GM19324 (cell line): ENCODE data around the gene CDK14.
A peak's percentile ranks its signal among the peaks of the same experiment; 100 is the strongest.
"Not testable (repeated sequence)": the region's sequence is repeated elsewhere in the genome, so short reads cannot be mapped to it uniquely, and the experiment has no call there.

Source experiments
- ATAC-seq: cut with Tn5 transposase; IDR thresholded peaks from one replicate; pipeline ENCODE4 v1.9.1; 2021; ENCODE audit warnings: mild to moderate bottlenecking, moderate library complexity; ENCODE audit not compliant: unreplicated experiment, low FRiP score

CDK14 gene

DNA sequence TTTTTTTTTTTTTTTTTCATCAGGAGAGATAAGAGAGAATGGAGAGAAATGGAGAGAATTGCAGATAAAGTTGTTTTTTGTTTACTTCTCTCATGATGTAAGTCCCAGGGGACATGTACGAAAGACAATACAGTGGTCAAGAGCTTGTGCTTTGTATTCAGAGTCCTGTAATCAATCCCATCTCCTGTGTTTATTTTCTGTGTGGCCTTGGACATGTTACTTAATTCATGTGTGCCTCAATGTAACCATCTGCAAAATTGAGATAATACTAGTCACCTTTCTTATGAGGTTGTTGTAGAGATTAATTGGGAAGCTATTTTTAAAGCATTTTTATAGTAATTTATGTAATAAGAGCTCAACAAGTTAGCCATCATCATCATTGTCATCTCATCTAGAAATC lies 117.5 kb downstream of the CDK14 start:
- no peak for ATAC-seq

DNA sequence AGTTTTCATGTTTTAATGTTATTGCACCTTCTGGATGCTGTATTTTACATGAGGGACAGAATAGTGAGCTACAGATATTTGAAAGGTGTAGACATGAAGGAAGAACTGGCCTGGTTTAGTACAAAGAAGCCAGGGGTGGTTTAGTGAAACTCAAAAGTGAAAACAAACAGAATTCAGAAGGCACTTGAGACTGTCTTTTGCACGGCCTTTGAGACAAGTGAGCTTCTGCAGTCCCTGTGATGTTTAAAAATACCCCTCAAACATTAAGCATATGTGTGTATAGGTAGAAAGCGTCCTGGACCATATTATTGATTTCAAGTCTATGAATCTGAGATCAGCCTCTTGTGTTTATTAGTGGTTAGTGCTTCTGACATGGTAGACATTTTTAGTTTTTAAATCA lies 118.9 kb downstream of the CDK14 start:
- ATAC-seq, result peak; percentile 74

DNA sequence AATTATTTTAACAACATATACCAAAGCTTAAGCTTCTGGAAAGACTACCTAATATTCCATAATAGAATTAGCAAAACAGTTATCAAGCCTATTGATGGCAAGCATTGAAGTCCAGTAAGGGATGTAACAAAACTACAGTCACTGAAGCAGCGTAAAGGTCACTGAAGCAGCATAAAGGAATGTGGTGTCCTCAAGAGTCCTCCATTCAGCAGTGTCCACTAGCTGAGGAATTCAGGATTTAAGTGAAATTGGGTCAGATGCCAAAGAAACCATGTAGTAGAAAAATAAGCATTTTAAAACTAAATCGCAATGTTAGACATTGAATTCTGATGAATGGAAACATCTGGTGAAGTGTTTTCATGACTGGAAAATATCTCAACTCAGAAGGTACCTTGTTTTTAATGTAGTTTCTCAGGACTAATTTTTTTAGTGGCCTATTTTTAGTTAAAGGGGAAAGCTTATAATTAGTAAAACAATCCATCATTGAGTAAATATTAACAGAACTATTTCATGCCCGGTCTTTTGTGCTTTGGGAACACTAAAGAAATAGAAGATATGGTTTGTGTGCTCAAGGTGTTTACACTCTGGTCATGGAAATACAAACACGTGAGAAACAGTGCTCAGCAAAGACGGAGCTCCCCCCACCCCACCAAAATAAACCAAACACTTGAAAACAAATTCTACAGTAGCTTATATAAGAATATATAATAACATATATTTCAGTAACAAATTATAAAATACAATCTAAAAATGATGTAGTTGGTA lies 121.4 kb downstream of the CDK14 start:
- no peak for ATAC-seq

DNA sequence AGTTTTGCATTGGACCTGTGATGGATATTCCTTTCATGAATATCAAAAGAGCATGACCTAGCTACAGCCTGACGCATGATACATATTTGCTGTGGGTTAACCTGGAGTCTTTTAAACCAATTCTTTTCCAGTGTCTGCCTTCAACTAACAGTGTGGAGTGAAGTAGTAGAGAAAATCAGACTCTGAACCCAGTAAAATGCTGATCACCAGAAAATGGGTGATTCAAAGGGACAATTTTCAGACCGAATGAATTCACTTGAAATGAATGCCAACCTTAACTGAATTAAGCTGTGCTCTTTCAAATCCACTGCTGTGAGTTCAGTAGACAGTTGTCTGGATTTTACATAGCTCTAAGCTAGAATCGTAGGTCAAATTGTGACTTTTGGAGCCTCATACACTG lies 123.0 kb downstream of the CDK14 start:
- no peak for ATAC-seq

DNA sequence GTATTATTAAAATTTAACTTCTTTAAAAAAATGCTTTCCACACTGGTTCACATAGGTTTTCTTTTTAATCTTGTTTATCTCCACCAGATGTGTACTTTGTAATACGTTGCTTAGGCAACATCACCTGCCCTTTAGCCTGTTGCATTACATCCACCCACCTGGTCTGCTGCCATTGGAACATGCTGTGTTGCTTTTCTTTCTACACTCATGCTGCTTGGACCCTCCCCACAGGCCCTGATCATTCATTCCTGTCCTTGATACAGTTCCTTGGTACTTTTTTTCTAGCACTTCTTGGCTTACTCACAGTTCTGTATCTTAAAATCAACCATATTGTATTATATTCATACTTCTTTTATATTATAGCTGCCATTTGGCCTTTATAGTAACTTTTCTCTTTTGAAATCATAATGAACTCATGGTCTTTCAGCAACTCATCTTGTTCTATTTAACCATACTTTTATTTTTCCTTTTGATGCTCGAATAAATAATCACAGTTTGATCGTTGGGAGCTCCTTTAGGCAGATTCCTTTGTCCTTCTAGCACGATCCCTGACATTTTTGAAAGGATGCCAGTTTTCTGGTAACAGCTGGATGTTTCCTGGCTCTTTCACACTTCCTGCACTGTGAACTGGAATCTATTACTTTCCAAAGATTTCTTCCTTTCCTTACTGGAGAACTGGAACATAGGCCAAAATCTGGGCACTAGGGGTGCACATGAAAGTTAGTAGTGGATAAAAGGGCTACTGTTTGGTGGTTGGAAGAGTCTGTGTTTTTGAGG lies 125.1 kb downstream of the CDK14 start:
- ATAC-seq, result no peak

DNA sequence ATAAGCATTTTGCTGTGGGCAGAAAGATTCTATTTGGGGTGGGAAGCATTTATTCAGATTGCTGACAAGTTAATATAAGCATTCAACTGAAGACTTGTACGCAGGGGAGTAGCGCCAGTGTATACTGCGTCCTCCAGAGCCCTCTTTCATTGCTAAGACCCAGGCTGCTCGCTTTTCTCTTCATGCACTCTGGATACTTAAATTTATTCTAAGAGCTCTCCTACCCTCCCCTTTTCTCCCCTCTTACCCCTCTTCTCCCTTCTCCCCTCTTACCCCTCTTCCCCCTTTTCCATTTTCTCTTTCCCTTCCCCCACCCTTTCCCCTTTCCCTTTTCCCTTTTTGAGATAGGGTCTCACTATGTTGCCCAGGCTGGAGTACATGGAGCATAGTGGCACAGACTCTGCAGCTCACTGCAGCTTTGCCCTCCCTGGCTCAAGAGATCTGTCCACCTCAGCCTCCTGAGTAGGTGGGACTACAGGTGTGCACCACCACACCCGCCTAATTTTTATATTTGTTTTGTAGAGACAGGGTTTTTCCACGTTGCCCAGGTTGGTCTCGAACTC lies 125.8 kb downstream of the CDK14 start:
- ATAC-seq, result no peak

DNA sequence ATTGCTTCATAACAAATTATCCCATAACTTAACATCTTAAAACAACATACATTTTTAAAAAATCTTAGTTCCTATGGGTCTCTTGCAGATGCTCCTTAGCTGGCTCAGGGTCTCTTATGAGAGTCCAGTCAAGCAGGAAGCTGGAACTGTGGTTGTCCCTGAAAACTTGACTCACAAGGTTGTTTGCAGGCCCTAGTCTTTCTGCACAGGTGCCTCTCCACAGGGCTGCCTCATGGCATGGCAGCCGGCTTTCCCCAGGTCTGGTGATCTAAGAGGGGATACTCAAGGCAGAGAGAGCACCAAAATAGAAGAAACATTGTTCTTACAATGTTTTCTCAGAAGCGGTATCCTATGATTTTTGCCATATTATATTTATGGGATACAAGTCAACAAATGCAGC lies 127.1 kb downstream of the CDK14 start:
- no peak for ATAC-seq

DNA sequence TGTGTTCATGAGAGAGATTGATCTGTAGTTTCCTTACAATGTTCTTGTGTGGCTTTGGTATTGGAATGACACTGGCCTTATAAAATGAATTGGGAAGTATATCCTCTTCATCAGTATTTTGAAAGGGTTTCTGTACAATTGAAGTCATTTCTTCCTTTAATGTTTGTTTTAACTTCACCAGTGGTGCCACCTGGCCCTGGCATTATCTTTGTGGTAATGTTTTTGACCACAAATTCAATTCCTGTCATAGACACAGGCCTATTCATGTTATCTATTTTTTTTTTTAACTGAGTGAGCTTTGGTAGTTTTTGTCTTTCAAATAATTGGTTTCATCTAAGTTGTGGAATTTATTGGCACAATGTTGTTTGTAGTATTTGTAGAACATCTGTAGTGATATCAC lies 127.7 kb downstream of the CDK14 start:
- no peak for ATAC-seq

DNA sequence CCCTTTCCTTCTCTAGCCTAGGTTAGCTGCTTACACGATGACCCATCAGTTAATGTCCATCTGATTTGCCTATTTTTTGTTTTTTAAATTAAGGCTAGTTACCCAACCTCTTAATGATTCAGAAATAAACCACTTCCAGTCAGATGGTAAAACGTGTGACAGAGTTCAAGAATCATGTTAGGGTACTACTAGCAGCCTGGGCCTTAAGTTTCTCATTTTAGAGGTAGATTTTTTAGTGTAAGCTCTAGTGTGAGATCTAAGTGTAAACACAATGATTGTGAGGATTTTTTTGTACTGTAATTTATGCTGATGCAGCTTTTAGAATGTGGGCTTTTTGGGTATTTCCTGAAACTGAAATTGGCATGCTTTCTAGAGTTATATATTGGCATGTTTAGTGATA lies 130.0 kb downstream of the CDK14 start:
- no peak for ATAC-seq

DNA sequence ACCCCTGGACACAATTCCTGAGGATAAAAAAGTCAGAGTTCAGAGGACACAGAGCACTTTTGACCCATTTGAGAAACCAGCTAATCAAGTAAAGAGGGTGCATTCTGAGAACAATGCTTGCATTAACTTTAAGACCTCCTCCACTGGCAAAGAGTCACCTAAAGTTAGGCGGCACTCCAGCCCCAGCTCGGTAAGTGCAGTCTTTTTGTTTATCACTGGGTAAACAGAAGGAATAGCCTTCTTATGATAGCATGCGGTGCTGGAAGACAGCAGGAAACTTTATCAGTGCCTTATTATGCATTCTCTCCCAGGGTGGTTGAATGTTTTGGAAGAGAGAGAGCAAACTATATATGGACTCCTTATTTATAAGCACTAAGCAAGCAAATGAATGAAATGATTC lies 130.5 kb downstream of the CDK14 start:
- no peak for ATAC-seq

DNA sequence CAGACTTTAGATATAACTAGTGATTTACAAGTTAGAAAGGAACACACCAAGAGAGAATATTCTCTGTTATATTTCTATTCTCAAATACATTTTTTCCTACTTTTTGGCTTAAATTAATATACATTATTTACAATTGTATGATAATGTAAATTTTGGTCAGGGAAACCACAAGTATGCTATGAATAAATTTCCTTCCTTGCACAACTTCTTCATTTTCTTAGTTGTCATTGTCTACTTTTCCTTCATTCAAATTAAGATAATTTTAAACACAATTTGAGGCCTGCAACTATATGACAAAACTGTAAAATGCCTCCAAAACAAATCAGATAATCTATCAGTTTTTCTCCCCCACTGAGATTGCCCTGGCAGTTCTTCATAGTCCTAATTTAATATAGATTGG lies 131.3 kb downstream of the CDK14 start:
- ATAC-seq, result no peak

DNA sequence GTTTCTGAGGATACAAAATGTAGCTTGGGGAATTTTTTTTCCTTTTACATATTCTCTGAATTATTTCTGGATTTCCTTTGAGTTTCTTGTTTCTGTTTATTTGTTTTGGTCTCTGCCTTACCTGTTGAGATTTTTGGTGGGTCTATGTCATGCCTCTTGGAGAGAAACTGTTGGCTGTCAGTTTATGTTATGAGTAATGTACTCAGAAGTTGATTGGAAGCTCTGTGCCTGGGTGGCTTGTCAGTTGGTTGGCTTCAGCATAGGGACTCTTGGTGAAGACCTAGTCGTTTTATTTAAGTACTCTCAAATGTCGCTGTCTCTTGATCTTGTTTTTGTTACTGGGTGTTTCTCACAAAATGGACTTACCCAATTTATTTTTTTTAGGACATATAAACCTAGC lies 132.4 kb downstream of the CDK14 start:
- ATAC-seq, result no peak

DNA sequence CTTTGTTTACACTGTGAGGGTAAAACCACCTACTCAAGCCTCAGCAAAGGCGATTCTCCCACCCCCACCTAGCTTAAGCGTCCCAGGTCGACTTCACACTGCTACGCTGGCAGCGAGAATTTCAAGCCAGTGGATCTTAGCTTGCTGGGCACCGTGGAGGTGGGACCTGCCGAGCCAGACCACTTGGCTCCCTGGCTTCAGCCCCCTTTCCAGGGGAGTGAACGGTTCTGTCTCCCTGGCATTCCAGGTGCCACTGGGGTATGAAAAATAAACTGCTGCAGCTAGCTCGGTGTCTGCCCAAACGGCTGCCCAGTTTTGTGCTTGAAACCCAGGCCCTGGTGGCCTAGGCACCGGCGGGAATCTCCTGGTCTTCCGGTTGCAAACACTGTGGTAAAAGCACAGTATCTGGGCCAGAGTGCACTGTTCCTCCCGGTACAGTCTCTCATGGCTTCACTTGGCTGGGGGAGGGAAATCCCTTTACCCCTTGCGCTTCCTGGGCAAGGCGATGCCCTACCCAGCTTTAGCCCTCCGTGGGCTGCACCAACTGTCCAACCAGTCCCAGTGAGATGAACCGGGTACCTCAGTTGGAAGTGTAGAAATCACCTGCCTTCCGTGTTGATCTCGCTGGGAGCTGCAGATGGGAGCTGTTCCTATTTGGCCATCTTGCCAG lies 139.6 kb downstream of the CDK14 start:
- not testable (repeated sequence) for ATAC-seq

DNA sequence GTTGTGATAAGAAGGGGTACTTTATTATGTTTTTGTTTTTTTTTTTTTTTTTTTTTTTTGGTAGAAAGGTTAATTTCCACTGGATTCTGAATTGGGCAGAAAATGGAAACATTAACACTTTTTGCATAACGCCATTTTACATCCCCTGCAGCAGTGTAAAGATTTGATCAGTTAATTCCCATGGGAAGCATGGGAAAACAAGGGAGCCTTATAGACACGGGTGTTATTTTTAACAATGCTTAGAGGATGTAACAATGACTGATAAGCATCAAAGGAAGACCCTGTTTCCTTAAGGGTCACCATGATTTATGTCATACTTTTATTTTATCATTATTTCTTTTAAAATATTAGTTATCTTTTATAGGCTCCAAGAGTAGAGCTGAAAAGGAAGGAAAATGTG lies 140.2 kb downstream of the CDK14 start:
- ATAC-seq, result no peak

DNA sequence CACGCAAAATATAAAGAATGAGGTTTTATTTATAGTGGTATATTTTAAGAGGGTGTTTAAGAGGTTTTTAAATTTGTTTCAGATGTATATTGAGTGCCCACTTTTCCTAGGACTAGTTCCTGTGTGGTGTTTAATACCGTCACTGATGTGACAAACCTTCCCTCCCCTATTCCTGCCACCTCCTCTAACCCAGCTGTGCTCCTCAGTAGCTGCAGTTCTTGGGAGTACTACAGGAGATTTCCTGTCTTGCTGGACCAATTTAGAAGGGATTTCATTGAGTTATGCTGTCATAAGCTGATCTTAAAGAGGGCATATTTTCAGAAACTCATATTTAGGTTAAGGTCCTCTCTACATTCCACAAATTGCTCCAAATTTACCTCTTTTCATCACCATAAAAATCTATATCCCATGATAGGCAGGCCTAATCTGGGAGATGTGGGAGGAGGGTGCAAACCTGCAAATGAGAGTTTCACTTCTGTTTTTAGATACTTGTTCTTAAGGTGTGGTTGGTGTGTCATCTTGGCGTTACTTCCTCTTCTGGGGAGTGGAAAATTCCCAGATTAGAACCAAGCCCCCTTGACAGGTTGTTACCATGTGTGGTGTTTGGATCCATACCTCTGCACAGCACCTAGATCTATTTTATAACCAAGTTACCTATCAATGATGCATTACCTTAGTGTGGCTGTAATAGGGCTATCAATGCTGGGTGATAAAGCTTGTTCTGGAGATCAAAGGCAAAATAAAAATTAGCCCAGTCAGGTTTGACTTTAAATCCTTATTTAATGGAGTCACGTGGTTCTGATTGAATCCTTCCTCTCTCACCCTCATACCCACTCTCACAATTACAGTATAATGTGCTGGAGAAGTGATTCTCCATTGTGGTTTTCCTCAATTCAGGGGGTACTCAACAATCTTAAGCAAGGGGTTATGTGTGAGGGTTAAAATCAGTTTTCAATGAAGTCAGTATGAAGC lies 141.1 kb downstream of the CDK14 start:
- peak; percentile 90 for ATAC-seq

DNA sequence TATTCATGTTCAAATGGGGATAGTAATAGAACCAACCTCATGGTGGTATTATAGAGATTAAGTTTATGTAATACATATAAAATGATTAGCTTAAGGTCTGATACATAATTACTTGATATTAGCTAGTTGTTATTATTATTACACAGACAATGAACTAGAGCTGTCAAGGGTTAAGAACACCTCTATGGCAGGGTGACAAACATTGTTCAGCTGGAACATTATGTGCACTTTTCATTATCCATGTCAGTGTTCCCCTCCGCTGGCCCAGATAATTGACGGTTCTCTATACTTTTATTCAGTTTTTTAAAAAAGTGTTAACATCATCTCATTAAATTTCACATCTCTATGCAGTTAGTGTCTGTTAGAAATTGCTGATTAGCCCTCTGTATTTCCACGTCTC lies 142.1 kb downstream of the CDK14 start:
- ATAC-seq, result no peak

DNA sequence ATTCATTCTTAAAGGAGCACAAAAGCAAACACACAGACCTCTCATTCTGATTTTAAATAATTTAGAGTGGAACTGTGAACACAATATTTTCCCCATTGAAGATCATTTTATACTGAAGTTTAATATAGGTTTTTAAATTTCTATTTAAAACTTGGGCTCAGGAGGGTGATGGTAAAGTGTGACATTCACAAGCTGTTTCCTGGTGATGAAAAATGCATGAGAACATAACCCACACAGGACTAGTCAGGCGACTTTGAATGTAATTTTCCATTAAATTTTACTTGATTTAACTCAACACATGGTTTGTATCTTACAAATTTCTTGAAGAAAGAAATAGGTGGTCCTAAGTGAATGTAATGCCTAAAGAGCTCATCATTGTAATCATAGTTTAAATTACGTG lies 143.6 kb downstream of the CDK14 start:
- ATAC-seq, result no peak

DNA sequence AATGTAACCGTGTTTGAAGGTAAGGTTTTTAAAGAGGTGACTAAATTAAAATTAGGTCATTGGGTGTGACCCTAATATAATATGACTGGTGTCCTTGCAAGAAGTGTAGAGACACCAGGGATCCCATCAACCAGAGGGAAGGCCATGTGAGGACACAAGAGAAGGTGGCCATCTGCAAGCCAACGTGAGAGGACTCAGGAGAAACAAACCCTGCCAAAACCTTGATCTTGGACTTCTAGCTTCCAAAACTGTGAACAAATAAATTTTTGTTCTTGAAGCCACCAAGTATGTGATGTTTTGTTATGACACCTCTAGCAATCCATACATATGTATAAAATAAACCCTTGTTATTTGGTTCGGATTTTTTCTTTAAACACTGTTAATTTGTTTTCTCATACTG lies 144.3 kb downstream of the CDK14 start:
- no peak for ATAC-seq

DNA sequence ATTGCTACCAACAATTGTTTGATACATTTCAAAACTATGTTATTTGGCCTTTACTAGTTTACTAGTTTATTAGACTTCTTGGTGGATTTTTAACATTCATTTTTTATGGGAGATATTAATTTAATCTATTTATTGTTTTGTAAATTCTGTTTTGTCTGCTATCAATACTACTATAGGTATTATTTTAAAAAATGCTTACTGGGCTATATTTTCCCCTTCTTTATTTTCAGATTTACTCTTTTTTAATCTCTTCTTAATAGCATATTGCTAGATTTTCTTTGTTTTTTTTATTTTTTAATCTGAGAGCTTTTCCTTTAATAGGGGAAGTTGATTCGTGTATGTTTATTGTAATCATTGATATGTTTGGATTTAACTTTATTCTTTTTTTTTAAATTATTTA lies 147.5 kb downstream of the CDK14 start:
- no peak for ATAC-seq

DNA sequence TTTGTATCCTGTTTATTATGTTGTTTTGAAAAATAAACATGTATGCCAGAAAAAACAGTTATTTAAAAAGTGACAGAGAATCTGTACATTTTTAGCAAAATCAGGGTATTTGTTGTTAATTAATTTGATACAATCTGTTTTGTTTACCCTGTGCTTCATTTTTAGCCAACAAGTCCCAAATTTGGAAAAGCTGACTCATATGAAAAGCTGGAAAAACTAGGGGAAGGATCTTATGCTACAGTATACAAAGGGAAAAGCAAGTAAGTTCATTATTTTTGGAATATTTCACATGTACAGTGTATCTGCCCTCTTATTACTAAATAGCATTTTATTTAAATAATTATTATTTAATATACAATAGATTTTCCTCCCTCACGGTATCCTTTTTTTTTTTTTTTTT lies 151.4 kb downstream of the CDK14 start:
- ATAC-seq, result no peak
